ENCODE results near the gene PACSIN1.

DNA sequence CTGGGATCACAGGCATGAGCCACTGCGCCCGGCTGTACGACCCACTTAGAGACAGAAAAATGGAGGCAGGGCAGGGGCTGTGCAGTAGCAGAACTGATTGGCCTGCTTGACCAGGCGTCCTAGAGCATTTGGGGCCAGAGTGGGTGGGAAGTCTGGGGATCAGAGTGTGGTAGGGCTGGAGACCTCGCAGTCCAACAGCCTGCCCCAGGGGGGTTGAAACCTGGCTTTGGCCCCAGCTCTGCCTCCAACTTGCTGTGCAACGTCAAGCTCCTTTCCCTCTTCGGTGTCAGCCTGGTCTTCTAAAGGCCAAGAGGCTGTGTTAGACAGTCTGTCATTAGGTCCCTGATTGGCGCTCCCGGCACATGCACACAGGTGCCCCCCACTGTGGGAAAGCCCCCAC, 105.5 kb downstream of the PACSIN1 start:
- TF ChIP-seq POLR2A (IDR thresholded peaks at IDR 0.05) = no peak
- TF ChIP-seq, protein P1, sequence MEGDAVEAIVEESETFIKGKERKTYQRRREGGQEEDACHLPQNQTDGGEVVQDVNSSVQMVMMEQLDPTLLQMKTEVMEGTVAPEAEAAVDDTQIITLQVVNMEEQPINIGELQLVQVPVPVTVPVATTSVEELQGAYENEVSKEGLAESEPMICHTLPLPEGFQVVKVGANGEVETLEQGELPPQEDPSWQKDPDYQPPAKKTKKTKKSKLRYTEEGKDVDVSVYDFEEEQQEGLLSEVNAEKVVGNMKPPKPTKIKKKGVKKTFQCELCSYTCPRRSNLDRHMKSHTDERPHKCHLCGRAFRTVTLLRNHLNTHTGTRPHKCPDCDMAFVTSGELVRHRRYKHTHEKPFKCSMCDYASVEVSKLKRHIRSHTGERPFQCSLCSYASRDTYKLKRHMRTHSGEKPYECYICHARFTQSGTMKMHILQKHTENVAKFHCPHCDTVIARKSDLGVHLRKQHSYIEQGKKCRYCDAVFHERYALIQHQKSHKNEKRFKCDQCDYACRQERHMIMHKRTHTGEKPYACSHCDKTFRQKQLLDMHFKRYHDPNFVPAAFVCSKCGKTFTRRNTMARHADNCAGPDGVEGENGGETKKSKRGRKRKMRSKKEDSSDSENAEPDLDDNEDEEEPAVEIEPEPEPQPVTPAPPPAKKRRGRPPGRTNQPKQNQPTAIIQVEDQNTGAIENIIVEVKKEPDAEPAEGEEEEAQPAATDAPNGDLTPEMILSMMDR (IDR thresholded peaks at IDR 0.05) = no peak
- TF ChIP-seq POLR2AphosphoS5 (IDR thresholded peaks at IDR 0.05) = no peak
- no peak for TF ChIP-seq EP300 (IDR thresholded peaks at IDR 0.05)
